Tongue (tissue), 2 donors: ENCODE measurements around the gene SCT. TPM values are rescaled to one million over a fixed set of nuclear protein-coding genes. Genes with fewer than 3 reads are reported as not detected.

Experiments used
- DNase-seq: peaks from one replicate; pipeline ENCODE4 v3.0.0-alpha.2; 2015
- total RNA-seq: library from RNA; depleted of rRNA; stranded (reverse); fragments of >200 nt; gene quantifications from one replicate; pipeline ENCODE4 v1.2.3, GENCODE V29; 2014

SCT gene
- total RNA-seq, 1 donor from 2014 or later, result 21.6 TPM

DNA sequence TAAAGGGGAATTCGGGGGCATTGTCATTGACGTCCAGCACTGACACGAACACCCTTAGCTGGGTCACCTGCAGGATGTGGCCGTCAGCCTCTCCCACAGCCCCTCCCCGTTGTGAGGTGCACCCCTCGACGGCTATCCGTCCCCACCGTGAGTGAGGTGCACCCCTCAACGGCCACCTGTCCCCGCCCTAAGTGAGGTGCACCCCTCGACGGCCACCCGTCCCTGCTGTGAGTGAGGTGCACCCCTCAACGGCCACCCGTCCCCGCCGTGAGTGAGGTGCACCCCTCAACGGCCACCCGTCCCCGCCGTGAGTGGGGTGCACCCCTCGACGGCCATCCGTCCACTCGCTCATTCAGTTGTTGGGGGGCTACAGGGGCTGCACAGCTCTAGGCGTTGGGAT lies 5.1 kb downstream of the SCT start:
- DNase-seq, result no peak

DNA sequence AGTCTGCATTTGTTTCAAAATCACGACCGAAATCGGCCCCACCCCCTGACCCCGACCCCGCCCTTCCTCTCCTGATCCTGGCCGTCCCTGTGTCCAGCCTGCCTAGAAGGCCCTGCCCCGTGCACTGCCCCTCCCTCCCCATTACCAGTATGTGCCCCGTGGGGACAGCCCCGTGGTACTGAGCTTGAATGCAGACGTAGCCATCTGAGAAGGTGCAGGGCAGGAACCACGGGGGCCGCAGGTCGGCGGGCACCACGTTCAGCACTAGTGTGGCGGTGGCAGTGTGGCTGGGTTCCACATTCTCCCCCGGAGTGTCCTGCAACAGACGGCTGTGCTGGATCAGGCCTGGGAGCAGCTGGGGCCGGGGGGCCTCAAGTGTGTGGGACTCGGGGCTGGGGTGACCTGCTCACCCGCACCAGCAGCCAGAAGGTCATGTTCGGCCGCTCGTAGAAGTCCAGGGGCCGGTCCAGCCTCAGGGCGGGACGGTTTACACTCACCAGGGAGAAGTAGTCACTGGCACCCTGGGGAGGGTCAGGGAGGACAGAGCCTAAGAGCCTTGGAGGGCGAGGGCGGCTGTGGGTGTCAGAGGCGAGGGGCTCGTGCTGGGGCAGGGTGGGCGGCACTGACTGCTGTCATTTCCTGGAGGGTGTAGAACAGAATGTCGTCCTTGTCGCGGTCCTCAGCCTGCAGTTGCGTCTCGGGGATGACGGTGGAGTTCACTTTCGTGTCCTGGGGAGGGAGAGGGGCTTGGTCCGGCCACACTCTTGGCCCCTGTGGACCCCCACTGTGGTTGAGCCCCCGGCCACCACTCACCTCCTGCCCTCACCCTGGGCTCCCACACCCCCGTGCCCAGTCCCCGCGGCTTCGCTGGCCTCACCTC lies 5.8 kb downstream of the SCT start:
- DNase-seq, result no peak

DNA sequence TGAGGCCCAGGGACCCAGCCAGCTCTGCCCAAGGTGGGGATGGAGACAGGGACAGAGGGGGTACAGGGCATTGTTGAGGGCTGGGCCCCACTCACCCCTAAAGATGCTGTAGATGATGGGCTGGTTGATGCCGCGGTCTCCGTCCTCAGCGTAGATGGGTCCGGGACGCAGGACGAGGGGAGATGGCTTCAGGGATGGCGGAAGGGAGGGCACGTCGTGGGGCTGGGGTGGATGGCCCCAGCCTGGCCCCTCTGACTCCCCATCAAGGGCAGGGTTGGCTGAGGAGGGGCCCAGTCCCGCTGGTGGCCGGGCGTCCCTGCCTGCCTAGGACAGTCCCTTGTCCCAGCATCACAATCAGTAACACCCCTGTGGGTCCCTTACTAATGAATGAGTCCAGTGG lies 6.8 kb downstream of the SCT start:
- no peak for DNase-seq

- no peak for DNase-seq
Measured at GRCh38 chr11:619628-620050, 7.3 kb downstream of the SCT start.

DNA sequence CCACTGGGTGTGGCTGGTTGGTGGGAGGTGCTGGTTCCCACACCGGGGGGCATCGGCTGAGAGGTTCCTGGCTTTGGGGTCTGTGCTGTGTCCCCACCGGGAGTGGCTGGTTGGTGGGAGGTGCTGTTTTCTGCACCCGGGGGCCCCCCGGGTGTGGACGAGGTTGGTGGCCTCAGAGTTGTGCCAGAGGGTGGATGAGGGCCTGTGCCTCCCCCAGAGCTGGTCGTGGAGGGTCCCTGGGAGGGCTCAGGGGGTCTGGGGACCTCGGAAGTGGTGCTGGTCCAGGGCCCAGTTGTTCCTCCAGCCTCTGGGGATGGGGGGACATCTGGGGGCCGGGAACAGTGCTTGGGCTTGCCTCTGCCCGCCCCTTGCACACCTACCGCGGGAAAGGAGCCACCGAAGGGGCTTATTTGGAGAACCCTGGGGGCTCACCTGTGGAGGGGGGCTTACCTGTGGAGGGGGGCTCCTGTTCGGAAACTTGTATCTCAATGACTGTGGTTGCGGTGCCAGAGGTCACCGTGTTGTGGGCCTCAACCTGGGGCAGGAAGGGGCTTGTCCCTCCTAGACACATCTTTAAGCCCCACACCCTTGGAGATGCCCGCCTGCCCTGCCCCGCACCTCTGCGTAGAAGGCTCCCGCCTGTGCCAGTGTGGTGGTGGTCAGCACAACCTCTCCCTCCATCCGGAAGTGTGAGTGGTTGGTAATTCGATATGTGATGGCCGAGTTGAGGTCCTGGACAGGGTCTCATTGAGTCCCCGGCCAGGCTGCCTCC lies 7.9 kb downstream of the SCT start:
- no peak for DNase-seq

DNA sequence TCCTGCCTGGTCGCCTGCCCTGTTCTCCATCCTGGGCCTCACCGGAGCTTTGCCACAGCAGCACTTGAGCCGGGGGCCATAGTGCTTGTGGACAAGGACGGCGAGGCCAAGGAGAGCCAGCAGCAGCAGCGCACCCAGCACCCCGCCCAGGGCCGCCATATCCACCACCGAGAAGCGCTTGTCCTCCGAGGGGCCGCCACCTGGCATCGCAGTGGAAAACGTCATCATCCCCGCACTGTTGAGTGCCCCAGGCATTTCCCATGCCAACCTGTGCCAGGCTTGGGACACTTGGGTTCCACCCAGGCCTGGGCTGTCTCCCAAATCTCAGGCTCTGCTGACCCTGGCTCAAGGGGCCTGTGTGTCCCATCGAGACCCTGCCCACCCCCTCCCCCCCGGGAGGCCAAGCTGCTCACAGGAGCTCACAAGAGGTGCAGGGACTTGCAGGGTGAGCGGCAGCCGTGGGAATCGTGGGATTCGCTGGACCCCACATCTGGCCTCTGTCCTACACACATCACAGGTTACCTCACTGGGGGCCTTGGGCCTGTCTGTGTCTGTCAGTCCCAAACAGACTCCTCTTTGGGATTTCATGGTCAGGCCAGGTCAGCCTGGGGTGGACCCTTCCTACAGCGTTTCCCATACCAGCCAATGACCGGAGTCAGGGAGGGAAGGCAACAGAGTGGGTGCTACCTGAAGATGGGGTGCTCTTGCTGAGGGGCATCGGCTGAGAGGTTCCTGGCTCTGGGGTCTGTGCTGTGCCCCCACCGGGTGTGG lies 8.9 kb downstream of the SCT start:
- no peak for DNase-seq

- DNase-seq, result no peak
Measured at GRCh38 chr11:617199-617911, 9.6 kb downstream of the SCT start.

- no peak for DNase-seq
Measured at GRCh38 chr11:616320-617198, 10.4 kb downstream of the SCT start.

DNA sequence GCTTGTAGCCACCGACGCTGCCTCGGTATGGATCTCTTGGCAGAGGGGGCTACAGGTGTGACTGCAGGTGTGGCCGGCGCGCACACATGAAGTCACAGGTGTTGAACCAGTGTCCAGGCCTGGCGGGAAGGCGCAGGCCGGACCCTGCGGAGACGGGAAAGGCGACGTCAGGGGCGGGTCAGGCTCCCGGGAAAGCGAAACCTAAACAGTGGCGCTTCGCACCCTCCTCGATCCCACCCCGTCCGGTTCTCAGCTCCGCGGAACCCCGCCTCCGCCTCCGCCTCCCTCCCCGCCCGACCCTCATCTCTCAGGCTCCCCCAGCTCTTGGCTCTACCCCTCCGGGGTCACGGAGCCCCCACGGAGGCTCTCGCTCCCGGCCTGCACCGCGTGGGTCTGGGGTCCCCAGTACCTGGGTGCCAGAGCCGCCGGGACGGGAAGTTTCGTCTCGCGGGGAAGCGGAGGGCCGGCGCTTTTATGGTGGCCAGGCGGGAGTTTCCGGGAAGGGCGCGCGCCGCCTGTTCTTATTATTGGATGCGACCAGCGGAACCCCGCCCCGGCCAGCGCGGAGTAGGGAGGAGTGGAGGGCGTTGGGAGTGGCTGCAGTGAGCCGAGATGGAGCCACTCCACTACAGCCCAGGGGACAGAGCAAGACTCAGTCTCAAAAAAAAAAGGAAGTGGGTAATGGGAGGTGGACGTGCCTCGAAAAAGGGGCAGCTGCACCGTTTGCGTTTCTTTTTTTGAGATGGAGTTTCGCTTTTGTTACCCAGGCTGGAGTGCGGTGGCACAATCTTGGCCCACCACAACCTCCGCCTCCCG lies 11.3 kb downstream of the SCT start, which contains the start of gene IRF7:
IRF7 (minus strand) TSS at position 447 of the 816 bp plus-strand sequence. CDS start 586 bp downstream, outside the sequence.
- peak; percentile 97 for DNase-seq

DNA sequence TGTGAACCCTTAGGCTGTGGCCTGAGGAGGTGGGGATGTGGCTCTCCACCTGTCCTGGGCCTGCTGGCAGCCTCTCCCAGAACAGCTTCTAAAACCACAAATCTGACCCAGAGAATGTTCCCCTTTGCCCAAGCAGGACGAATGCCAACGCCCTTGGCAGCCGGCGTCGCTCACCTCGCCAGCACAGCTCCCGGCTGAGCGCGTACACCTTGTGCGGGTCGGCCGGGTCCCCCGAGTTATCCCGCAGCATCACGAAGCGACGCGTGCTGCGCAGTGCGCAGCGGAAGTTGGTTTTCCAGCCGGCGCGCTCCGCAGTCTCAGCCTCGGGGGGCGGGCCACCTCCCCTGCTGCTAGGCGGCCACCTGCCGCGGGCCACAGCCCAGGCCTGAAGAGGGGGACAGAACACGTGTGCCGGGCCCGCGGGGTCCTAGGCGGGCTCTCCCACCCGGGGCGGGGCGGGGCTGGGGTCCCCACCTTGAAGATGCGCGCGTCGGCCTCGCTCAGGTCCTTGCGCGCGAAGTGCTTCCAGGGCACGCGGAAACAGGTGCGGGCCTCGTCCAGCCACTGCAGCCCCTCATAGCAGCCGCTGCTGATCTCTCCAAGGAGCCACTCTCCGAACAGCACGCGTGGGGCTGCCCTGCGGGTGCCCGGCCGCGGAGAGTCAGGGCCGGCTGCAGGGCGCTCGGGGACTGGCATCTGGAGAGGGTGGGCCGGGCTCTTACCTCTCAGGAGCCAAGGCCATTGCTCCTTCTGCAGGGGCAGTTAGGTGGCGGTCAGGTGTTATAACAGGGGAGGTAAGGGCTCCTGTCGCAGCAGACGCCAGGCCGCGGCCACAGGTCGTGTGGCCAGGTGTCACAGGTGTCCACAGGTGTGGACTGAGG lies 12.1 kb downstream of the SCT start:
- DNase-seq, result no peak

GRCh38 chr11:614021-614622 lies 12.9 kb downstream of the SCT start:
- DNase-seq, result no peak

- DNase-seq, result peak; percentile 63
Measured at GRCh38 chr11:613369-613968, 13.5 kb downstream of the SCT start.

- DNase-seq, result no peak
Measured at GRCh38 chr11:612961-613300, 14.1 kb downstream of the SCT start.

GRCh38 chr11:612201-612960 lies 14.6 kb downstream of the SCT start:
- DNase-seq, result peak; percentile 90

- DNase-seq, result no peak
Measured at GRCh38 chr11:611001-611996, 15.7 kb downstream of the SCT start.
